HG03442 (cell line): ENCODE measurements around the gene KRT16.
A peak's percentile ranks its signal among the peaks of the same experiment; 100 is the strongest.
"Not testable (repeated sequence)": the region's sequence is repeated elsewhere in the genome, so short reads cannot be mapped to it uniquely, and the experiment has no call there.

Source experiments
- ATAC-seq: cut with Tn5 transposase; IDR thresholded peaks from one replicate; pipeline ENCODE4 v1.9.1; 2021; ENCODE audit warnings: mild to moderate bottlenecking, moderate library complexity; ENCODE audit not compliant: unreplicated experiment

The KRT16 gene

DNA sequence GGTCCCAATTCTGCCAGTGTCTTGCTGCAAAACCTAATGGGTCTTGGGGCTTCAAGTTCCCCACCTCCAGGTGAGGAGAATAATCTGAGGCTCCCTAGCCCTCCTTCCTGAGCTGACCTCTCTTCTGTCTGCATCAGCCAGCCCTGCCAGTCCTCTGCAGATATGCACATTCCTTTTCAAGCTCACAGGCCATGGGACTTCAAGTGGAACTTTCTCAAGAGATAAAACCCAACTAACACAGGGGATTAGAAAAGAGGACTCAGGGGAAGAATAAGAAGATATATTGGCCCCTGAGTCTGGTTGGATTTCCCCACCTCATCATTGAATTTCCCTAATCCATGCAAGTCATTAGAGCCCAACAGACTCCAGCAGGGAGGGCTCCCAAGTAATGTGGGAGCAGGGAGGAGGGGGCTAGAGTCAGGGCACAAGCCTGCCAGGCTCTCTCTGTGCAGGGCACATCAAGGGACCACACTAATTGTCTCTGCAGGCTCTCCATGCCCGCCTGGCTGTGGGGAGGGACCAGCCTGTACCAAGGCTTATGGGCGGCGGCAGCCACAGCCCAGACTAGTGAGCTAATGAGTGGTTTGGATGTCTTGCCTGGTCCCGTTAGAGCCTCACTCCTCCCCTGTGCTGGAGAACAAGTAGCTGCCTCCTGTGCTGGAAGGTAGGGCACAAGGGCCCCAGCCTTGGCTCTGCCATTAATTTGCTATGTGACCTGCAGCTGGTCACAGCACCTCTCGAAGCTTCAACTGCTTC lies 27.1 kb downstream of the KRT16 start:
- no peak for ATAC-seq

DNA sequence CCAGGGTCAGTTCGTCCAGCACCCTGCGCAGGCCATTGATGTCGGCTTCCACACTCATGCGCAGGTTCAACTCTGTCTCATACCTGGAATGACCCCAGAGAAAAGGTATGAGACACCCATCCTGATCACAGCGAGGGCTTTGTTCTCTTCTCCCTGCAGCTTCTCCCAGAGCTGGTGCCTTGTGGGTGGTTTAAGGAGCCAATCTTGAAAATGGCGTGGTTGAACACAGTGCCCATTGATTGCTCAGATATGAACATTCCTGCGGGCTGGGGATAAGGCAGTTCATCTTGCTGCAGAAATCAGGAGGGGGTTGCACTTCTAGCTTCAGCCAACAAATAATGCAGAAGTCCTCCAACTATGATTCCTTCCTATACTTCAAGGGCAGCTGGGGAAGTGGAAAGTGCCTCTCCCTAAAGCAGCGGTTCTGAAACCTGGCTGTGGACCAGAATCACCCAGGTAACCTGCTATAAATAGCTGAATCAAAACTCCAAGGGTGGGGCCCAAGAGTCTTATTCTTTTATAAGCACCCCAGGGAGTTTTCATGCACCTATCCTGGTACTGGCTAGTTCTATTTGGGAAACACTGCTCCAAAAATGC lies 28.1 kb downstream of the KRT16 start:
- ATAC-seq, result not testable (repeated sequence)

DNA sequence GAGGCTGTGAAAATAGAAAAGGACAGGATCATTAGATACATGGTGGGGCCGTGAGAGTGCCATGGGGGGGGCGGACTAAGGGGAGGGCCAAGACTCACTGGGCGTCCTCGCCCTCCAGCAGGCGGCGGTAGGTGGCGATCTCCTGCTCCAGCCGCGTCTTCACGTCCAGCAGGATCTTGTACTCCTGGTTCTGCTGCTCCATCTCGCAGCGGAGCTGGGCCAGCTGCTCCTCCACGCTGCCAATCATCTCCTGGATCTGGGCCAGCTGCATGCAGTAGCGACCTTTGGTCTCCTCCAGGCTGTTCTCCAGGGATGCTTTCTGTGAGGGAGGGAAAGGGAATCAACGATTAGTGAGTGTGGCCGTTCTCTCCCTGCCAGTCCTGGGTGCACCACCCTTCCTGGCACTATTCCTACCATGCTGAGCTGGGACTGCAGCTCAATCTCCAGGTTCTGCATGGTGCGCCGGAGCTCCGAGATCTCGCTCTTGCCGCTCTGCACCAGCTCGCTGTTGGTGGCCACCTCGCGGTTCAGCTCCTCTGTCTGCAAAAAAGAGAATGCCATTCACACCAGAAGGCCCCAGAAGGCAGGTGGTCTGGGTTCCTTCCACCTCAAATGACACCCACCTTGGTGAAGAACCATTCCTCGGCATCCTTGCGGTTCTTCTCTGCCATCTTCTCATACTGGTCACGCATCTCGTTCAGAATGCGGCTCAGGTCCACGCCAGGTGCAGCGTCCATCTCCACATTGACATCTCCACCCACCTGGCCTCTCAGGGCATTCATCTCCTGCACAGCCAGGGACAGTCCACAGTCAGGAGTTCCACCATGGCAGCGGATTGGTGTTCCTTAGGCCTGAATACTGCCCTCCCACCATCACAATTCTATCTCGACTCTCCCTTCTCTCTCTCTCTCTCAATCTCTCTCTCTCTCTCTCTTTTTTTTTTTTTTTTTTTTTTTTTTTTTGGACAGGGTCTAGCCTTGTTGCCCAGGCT lies 29.1 kb downstream of the KRT16 start:
- no peak for ATAC-seq

DNA sequence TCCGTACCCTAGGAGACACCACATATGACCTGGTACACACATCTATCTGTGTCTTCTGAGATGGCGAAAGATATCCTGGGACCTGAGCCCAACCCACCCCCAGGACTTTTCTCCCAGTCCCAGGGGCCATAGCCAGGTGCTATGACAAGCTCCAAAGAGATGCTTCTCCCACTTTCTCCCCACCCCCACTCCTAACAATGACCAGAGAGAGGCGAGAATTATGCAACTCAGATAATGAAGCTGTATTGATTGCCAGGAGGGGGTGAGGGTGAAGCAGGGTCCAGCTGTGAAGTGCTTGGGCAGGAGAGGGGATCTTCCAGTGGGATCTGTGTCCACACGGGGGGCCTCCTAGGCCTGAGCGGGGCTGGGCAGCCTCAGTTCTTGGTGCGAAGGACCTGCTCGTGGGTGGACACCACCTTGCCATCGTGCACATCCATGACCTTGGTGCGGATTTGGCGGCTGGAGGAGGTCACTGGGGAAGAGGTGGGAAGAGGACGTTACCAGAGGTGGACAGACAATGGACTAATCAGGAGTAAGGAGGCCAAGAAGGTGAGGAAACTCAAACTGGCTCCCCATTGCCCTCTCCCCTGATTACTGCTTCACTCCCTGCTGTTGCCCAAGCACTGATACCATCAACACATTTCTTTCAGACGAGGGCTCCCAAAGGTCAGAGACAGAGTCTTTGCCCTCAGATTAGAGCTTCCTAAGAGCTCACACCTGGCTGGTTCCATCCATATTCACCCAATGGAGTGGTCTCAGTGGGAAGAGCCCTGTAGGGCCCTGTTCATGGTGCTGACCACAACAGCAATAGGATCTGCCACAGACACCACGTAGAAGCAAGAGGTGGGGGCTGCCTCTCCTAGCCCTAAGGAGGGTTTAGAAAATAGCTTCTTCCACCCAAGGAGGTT lies 30.3 kb downstream of the KRT16 start:
- not testable (repeated sequence) for ATAC-seq

DNA sequence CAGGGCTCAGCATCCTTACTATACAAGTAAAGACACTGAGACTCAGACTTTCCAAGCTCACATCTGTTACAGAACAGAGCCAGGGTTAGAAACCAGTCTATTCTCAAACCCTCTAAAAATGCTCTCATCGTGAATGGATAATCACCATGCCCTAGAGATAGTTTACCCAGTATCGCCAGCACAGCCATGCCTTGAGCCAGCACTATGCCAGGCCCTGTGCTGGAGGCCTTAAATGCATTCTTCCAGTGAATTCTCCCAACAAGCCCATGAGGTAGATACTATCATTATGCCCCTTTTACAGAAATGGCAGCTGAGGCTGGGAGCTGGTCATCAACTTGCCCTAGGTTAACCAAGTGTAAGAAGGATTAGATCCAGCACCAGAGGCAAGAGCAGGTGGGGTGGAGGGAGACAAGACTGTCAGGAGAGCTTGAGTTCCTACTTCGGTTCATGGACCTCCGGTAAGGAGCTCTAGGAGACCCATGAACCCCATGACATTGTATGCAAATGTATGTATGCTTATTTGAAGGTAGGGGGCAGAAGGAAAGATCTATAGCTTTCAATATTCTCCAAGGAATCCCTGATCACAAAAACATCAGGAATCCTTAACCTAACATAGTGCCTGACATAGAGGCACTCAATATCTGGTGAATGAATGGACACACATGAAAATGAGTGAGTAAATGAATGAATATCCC lies 31.1 kb downstream of the KRT16 start:
- no peak for ATAC-seq

DNA sequence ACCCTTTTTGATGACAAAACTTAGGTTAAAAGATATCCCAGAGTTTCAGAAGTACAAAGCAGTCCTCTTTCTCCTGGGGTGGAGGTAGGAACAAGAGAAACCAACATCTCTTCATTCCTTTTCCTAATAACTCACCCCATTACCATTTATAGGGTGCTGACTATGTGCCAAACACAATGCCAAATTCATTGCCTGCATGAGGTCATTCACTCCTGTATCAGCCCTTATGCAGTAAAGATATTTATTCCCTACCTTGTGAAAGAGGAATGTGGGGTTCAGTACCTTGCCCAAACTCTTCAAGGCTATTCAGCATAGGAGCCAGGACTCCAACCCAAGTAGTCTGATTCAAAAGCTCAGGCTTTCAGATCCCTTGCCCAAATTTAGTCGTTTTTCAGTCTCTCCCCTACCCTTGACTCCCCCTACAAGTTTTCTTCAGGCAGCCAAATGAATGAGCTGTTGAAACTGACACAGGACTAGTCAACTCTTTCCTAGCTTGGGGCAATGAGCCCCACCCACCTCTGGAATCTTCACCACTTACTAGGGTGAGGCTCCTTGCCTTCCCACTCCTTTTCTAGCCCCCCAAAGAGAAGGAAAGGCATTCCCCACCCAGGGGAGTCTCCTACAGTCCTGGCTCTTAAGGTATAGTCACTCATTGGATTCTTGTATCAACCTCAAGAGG lies 31.7 kb downstream of the KRT16 start:
- ATAC-seq, result no peak

DNA sequence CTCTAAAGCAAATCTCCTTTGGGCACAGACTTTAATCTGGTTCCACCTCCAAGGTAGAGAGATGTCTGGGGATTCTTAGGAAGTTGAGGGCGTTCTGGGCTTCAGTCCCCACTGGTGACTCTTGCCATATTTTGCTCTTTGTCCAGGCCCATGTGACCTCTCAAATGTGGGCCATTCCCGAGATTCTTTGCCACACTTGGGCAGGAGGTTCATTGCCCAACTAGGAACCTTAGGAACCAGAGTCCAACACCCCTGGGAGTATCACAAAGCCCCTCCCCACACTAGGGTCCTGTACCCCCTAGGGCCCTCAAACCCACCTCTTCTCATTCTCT lies 32.4 kb downstream of the KRT16 start:
- ATAC-seq, result no peak

DNA sequence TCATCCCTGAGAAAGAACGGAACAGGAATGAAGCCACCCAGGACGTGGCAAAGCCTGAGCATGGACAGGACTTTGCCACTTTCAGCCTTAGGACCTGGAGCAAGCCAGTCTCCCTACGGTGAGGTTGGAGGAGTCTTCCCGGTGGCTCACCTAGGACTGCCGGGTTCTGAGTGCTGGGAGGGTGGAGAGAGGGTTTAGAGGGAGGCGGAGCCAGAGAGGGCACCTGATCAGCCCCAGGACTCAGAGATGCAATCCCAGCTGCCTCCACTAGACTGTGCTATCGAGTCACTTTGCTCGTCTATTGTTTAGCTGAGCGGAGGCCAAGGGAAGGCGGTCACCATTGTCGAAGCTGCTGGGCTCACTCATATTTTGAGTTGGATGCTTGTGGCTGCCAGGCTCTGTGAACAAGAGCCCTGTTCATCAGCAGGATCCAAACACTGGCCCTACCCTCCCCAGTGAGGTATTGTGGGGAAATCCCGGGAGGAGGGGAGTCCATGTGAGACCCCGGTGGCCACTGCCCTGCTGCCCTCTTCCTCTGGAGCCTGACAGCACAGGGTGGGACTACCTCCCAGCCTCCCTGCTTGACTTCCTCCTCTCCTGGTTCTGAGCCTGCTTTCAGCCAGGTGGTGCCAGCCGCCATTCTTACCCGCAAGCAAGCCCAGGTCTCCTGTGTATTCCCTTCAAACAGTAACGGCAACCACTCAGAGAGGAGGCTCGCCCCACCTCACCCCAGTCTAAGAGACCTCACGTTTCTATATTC lies 32.9 kb downstream of the KRT16 start:
- peak; percentile 55 for ATAC-seq

DNA sequence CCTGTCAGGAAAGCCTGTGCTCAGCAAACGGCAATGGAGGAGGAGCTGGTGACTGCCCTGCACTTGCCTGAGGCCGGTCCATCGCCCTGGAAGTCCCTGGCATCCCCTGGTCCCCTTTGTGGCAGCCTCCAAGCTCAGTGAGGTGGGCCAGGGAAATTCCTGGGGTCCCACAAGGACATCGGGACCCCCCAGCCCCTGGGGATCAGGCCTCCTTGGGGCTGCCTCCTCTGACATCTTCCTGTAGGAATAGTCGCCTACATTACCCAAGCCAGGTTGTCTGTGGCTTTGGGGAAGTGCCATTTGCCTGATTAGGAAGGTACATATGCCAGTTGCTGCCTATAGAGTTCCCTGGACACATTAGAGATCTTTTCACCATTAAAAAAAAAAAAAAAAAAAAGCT lies 33.6 kb downstream of the KRT16 start:
- no peak for ATAC-seq

DNA sequence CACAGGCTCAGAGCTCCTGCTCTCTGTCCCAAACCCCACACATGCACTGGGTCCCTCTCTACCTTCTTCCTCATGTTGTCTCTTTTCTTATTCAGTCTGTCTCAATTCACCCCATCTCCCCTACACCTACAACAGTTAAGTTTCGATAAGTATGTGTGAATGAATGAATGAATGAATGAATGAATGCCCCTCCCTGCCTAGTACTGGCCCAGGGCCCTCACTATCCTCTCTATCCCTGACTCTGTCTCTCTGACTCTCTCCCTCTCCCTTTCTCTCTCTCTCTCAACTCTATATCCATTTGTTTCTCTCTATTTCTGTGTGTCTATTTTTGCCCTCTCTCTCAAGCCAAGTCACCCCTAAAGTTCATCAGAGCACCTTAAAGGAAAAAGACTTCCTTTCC lies 34.0 kb downstream of the KRT16 start:
- no peak for ATAC-seq

DNA sequence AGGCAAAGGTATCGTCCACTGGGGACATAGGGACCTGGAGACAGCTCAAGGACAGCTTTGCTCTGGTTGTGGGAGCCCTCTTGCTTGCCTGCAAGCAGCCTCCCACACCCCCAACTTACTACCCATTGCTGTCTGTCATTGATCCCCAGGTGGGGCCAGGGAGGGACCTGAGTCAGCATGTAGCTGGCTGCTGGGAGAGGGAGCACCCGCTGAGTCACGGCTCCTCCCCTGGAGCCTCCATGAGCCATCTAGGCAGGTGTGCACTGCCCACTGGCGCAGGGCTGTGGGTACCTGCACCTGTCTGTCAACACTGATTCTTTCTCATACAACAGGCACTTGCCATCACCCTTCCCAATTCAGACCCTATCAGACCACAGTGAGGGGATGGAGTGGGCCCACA lies 35.8 kb downstream of the KRT16 start:
- not testable (repeated sequence) for ATAC-seq

DNA sequence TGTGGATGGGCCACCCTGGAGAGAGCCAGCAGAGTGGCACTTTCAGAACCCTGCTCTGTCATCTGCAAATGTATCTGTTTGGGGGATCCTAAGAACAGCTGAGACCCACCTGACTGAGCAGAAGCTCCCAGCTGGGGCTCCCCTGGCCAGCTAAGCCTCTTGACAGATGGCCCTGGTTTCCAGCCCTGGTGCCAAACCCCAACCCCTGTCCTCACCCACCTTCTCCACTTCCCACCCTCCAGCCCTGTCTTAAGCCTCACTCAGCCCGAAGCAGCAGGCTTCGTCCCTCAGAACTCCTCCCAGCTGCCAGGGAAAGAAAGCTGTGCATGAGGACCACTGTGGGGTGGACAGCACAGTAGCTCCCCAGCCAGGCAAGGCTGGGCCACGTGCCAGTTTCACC lies 37.2 kb downstream of the KRT16 start:
- ATAC-seq, result no peak

DNA sequence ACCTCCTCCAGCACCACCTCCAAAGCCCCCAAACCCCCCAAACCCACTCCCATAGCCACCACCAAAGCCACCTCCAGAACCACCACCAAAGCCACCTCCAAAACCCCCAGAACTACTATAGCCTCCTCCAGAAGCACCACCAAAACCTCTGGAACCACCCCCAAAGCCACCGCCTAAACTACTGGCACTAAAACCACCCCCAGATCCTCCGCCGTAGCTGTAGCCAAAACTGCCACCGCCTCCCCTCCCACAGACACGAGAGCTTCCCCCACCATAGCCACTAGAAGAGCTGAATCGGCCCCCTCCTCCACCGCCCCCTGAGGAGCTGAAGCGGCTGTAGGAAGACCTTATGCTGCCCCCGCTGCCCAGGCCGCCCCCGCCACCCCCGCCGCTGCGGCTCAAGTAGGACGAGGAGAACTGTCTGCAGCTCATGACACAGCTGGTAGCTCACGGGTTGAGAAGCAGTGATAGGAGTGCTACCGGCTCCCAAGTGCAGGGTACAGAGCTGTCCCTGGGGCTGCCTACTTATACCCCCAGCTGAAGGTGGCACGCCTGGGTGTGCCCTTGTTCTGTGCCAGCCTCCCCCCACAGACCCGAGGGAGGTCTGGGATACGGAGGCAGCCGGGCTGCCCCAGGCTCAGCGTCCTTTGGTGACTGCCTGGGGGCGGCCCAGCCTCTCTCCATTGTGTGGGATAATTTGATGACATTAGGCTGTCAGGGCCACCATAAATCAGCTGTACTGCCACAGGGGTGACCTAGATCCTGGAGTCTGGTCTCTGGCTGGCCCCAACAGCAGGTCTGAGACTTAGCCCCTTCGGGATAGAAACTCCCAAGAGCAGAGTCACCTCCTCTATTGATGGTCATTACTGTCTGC lies 40.8 kb downstream of the KRT16 start, which contains the start of gene KRT9:
Gene KRT9, minus strand, starts transcription at position 499 of the 874 bp plus-strand sequence. Its CDS starts 67 bp downstream, at position 432.
- no peak for ATAC-seq

DNA sequence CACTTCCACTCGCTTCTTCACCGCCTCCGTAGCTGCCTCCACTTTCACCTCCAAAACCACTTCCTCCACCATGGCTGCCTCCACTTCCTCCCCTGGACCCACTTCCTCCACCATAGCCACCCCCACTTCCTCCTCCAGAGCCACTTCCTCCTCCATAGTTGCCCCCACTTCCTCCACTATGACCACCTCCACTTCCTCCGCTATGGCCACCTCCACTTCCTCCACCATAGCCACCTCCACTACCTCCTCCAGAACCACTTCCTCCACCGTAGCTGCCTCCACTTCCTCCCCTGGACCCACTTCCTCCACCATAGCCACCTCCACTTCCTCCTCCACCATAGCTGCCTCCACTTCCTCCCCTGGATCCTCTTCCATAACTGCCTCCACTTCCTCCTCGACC lies 45.2 kb downstream of the KRT16 start:
- no peak for ATAC-seq

DNA sequence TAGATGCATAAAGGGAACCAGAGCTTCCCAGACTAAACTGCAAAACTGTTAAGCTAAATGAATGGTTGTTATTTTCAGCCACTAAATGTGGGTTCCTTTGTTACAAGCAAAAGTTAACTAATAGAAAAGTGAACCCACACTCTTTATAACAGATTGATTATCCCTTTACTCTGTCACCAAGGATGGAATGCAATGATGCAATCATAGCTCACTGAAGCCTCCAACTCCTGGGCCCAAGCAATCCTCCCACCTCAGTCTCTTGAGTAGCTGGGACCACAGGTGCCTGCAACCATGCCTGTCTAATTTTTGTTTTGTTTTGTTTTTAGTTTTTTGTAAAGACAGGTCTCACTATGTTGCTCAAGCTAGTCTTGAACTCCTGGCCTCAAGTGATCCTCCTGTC lies 47.2 kb downstream of the KRT16 start:
- ATAC-seq, result no peak

DNA sequence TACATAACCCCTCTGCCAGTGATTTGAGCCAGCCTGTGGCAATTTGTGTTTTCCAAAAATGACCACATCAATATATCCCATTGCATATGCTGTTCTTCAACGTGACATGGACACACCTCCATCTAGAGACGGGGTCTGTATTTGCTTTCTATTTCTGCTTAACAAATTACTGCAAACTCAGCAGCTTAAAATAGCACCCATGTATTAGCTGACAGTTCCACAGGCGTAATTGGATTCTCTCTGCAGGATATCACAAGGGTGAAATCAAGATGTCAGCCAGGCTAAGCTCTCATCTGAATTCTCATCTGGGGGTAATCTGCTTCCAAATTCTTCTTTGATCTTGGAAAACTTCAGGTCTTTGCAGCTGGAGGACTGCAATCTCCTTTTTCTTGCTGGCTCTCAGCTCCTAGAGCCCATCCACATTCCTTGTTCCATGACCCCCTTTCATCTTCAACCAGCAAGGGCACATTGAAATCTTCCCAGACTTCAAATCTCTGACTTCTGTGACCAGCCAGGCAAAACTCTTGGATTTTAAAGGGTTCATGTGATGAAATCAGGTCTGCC lies 48.9 kb downstream of the KRT16 start:
- ATAC-seq, result no peak

DNA sequence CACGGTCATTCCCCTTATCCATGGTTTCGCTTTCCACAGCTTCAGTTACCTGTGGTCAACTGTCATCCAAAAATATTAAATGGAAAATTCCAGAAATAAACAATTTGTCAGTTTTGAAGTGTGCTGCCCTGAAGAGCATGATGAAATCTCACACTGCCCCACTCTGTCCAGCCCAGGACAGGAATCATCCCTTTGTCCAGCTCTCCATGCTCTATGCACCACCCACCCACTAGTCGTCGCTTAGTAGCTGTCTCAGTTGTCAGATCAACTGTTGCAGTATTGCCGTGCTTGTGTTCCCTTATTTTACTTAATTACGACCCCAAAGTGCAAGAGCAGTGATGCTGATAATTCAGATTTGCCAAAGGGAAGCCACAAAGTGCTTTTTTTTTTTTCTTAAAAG lies 51.0 kb downstream of the KRT16 start:
- no peak for ATAC-seq
